ENCODE measurements around the gene FCN2. TPM values are rescaled to one million over a fixed set of nuclear protein-coding genes. Genes with fewer than 3 reads are reported as not detected.

The FCN2 gene
- total and polyA plus RNA-seq, 9 of the 15 experiments (the other 6 are each of a cell fraction or from before 2014, with no cell fraction given), result not detected

- TF ChIP-seq CTCFL (IDR thresholded peaks at IDR 0.05; ENCODE audit: borderline replicate concordance, insufficient read depth, low read depth, low read length, poor library complexity, severe bottlenecking), result peak; percentile 4
- peak; percentile 44 to 56 (median 52) for TF ChIP-seq CTCF (IDR thresholded peaks at IDR 0.05 in 2 of 3, conservative IDR thresholded peaks at IDR 0.05 in 1 of 3; ENCODE audit: insufficient read depth in 2 of 3, low read depth in 1 of 3, low read length in 3 of 3)
These were observed 41.0 kb upstream of the FCN2 start (continued) for GRCh38 chr9:134839455-134840125.

GRCh38 chr9:134840511-134840910 lies 40.1 kb upstream of the FCN2 start:
- Histone ChIP-seq H3K9ac (ENCODE audit: insufficient read depth in 1 of 2, low read depth in 2 of 2, low read length in 2 of 2) (no peak overlapping the region), H3K4me2 (ENCODE audit: insufficient read depth, low read length) (no peak overlapping the region), H3K9me3 (replicated peaks; ENCODE audit: control insufficient read depth, insufficient read depth, low read depth, low read length) (no peaks in the 10 kb centered on the region), H3K4me1 (replicated peaks in 1 of 2; ENCODE audit: control insufficient read depth in 2 of 2, insufficient read depth in 2 of 2, low read length in 2 of 2) (peaks cover 0 to 7% of the 10 kb centered on the region in 2 experiments; a peak in 1 of 5 replicates), H4K20me1 (replicated peaks; ENCODE audit: control insufficient read depth, insufficient read depth, low read length) (peaks cover 12% of the 10 kb centered on the region), H2AFZ (ENCODE audit: low read depth, low read length) (no peak overlapping the region), H3K79me2 (ENCODE audit: control insufficient read depth, insufficient read depth, low read length) (no peaks in the 10 kb centered on the region), H3K36me3 (ENCODE audit: control insufficient read depth, insufficient read depth, low read length) (no peaks in the 10 kb centered on the region), H3K4me3 (no peak overlapping the region), H3K9me1 (ENCODE audit: control insufficient read depth, insufficient read depth, low read length) (no peaks in the 10 kb centered on the region), H3K27me3 (ENCODE audit: control insufficient read depth in 2 of 2, insufficient read depth in 2 of 2, low read length in 2 of 2) (peaks cover 6 to 80% of the 10 kb centered on the region in 2 experiments; a peak in 4 of 5 replicates), H3K27ac (ENCODE audit: extremely low read depth, low read depth, low read length) (no peak overlapping the region)
- no peak for TF ChIP-seq FIP1L1 (IDR thresholded peaks at IDR 0.05; ENCODE audit: low read depth, low read length, poor library complexity, severe bottlenecking)
- TF ChIP-seq CTBP1 (IDR thresholded peaks at IDR 0.05; ENCODE audit: borderline replicate concordance), result no peak
- no peak for TF ChIP-seq POLR2H (tag; IDR thresholded peaks at IDR 0.05; ENCODE audit: low read depth)
- no peak for TF ChIP-seq KHSRP (IDR thresholded peaks at IDR 0.05)
- TF ChIP-seq JUNB (CRISPR knock-in tag; conservative IDR thresholded peaks at IDR 0.05), result no peak
- TF ChIP-seq MTF1 (CRISPR knock-in tag; IDR thresholded peaks at IDR 0.05; ENCODE audit: borderline replicate concordance), result no peak
- TF ChIP-seq JUND (IDR thresholded peaks at IDR 0.05; ENCODE audit: borderline replicate concordance, low read depth, low read length), result no peak
- TF ChIP-seq JUND (tag; IDR thresholded peaks at IDR 0.05; ENCODE audit: borderline replicate concordance, low read depth, low read length), result no peak
- TF ChIP-seq TRIM28 (IDR thresholded peaks at IDR 0.05), result no peak
- TF ChIP-seq ZNF277 (CRISPR knock-in tag; IDR thresholded peaks at IDR 0.05; ENCODE audit: borderline replicate concordance), result no peak
- TF ChIP-seq ETV6 (IDR thresholded peaks at IDR 0.05; ENCODE audit: borderline replicate concordance in 1 of 2, low read depth in 2 of 2, low read length in 1 of 2), result no peak
- TF ChIP-seq ETV6 (CRISPR knock-in tag; IDR thresholded peaks at IDR 0.05; ENCODE audit: borderline replicate concordance), result no peak
- ChIA-PET CTCF (ENCODE audit: low intra/inter-chr PET ratio) (no interaction called here), POLR2A (interaction anchor here (0.7 to 1.1 kb wide), 3 partner anchors 8 to 855 kb away, joined by 3 read pairs; no protein-coding TSS in a partner anchor)
- no peak for FAIRE-seq
- no peak for ATAC-seq
- in situ Hi-C loops (cut with MboI), result no loop called here
- no peak for DNase-seq (ENCODE audit: extremely low read depth in 1 of 4, low spot score in 3 of 4)
- BruUV-seq (replicated peaks), result no TSS peak
- WGBS (ENCODE audit: insufficient coverage, low coverage, missing lambda C conversion rate), result 2% methylated on average over 12 of the region's 12 CpGs
- intact Hi-C loops (cut with micrococcal nuclease), result no loop called here

Data from K562 (cell line).